Measurements from ENCODE around the gene PAQR6.

DNA sequence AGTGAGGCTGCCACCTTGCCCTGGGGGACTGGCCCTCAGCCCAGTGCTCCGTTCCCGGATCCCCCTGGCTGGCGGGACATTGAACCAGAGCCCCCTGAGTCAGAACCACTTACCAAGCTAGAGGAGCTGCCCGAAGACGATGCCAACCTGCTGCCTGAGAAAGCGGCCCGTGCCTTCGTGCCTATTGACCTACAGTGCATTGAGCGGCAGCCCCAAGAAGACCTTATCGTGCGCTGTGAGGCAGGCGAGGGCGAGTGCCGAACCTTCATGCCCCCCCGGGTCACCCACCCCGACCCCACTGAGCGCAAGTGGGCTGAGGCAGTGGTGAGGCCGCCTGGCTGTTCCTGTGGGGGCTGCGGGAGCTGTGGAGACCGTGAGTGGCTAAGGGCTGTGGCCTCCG lies 37.6 kb upstream of the PAQR6 start:
- no peak for TF ChIP-seq POLR2AphosphoS5 (IDR thresholded peaks at IDR 0.05)
- TF ChIP-seq CTCF (IDR thresholded peaks at IDR 0.05) = no peak
- TF ChIP-seq POLR2A (IDR thresholded peaks at IDR 0.05) = no peak
- no peak for TF ChIP-seq EP300 (IDR thresholded peaks at IDR 0.05)

Measured in upper lobe of left lung (tissue), 4 donors.